ENCODE results near the gene SLCO3A1.

Gene SLCO3A1

DNA sequence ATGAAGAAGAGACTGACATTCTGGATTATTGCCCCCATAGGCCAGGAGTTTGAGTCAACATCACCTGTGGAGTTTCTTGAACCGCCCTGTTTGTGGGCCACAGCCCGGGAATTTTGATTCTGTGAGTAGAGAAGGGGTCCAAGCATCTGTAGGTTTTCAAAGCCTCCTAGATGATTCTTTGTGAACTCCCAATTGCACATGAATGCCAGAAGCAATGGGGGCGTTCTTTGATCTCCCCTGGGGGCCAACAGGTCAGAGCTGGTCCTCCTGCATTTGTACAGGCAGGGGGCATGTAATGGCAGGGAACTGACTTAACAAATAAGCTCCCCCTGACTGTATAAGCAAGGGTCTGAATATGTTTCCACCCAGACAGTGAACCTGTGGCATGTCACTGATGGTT is 260.3 kb downstream of the SLCO3A1 start:
- no peak overlapping the region for H3K4me3 ChIP-seq (replicated peaks; ENCODE audit: insufficient read depth, low read length)
- no peak overlapping the region for H3K27ac ChIP-seq (replicated peaks)
- H3K27me3 ChIP-seq (ENCODE audit: insufficient read depth, poor library complexity, severe bottlenecking), result no peaks in the 10 kb centered on the region
- TF ChIP-seq, protein P1, sequence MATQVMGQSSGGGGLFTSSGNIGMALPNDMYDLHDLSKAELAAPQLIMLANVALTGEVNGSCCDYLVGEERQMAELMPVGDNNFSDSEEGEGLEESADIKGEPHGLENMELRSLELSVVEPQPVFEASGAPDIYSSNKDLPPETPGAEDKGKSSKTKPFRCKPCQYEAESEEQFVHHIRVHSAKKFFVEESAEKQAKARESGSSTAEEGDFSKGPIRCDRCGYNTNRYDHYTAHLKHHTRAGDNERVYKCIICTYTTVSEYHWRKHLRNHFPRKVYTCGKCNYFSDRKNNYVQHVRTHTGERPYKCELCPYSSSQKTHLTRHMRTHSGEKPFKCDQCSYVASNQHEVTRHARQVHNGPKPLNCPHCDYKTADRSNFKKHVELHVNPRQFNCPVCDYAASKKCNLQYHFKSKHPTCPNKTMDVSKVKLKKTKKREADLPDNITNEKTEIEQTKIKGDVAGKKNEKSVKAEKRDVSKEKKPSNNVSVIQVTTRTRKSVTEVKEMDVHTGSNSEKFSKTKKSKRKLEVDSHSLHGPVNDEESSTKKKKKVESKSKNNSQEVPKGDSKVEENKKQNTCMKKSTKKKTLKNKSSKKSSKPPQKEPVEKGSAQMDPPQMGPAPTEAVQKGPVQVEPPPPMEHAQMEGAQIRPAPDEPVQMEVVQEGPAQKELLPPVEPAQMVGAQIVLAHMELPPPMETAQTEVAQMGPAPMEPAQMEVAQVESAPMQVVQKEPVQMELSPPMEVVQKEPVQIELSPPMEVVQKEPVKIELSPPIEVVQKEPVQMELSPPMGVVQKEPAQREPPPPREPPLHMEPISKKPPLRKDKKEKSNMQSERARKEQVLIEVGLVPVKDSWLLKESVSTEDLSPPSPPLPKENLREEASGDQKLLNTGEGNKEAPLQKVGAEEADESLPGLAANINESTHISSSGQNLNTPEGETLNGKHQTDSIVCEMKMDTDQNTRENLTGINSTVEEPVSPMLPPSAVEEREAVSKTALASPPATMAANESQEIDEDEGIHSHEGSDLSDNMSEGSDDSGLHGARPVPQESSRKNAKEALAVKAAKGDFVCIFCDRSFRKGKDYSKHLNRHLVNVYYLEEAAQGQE (IDR thresholded peaks at IDR 0.05; ENCODE audit: insufficient replicate concordance, low read depth), result no peak
- no peak for TF ChIP-seq SPI1 (IDR thresholded peaks at IDR 0.05; ENCODE audit: borderline replicate concordance, low read depth)
- TF ChIP-seq GABPA (IDR thresholded peaks at IDR 0.05; ENCODE audit: low read depth), result no peak
- TF ChIP-seq, protein P2, sequence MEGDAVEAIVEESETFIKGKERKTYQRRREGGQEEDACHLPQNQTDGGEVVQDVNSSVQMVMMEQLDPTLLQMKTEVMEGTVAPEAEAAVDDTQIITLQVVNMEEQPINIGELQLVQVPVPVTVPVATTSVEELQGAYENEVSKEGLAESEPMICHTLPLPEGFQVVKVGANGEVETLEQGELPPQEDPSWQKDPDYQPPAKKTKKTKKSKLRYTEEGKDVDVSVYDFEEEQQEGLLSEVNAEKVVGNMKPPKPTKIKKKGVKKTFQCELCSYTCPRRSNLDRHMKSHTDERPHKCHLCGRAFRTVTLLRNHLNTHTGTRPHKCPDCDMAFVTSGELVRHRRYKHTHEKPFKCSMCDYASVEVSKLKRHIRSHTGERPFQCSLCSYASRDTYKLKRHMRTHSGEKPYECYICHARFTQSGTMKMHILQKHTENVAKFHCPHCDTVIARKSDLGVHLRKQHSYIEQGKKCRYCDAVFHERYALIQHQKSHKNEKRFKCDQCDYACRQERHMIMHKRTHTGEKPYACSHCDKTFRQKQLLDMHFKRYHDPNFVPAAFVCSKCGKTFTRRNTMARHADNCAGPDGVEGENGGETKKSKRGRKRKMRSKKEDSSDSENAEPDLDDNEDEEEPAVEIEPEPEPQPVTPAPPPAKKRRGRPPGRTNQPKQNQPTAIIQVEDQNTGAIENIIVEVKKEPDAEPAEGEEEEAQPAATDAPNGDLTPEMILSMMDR (IDR thresholded peaks at IDR 0.05; ENCODE audit: insufficient read depth, low read length), result no peak
- TF ChIP-seq POLR2AphosphoS5 (IDR thresholded peaks at IDR 0.05; ENCODE audit: low read depth), result no peak
- no peak for DNase-seq (ENCODE audit: low read depth in 1 of 2, low spot score in 1 of 2)

DNA sequence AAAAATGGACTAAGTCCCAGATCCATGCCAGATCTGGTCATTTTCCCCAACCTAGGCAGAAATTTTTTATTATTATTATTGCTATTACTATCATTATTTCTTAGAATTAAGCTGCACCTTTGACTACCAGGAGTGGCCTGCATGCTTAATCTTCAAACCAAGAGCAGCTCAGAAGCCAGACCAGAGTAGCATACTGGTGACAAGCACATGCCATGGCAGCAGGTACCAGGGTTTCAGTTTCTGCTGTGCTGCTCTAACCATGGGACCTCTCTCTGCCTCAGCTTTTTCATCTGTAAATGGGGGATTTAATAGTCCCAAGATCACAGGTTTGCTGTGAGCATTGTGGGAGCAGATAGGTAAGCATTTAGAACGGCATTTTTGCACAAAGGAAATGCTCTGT is 262.3 kb downstream of the SLCO3A1 start:
- TF ChIP-seq, protein P1 (IDR thresholded peaks at IDR 0.05; ENCODE audit: insufficient replicate concordance, low read depth), result no peak
- TF ChIP-seq GABPA (IDR thresholded peaks at IDR 0.05; ENCODE audit: low read depth) (no peak), POLR2AphosphoS5 (IDR thresholded peaks at IDR 0.05; ENCODE audit: low read depth) (no peak), SPI1 (IDR thresholded peaks at IDR 0.05; ENCODE audit: borderline replicate concordance, low read depth) (no peak)
- TF ChIP-seq, protein P2 (IDR thresholded peaks at IDR 0.05; ENCODE audit: insufficient read depth, low read length), result no peak
- Histone ChIP-seq H3K27me3 (ENCODE audit: insufficient read depth, poor library complexity, severe bottlenecking) (no peaks in the 10 kb centered on the region), H3K4me3 (replicated peaks; ENCODE audit: insufficient read depth, low read length) (no peak overlapping the region), H3K27ac (replicated peaks) (no peak overlapping the region)
- no peak for DNase-seq (ENCODE audit: low read depth in 1 of 2, low spot score in 1 of 2)

DNA sequence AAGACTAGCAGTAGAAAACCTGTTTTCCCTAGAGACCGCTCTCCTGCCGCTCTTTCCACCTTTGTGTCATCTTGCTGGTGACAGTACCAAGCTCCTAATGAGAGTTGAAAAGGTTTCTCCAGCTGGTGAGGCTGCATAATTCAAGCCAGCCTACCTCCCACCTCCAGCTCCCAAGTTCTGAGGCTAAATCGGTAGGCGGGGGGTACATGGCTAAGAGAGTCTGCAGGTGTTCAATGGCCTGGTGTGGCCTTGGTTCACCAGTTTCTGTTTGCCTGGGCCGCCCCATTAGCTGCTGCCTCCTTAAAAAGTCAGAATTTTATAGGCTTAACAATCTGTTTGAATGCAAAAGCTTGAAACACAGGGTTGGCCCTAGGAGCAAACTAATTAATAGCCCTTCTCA is 262.8 kb downstream of the SLCO3A1 start:
- no peak for TF ChIP-seq SPI1 (IDR thresholded peaks at IDR 0.05; ENCODE audit: borderline replicate concordance, low read depth)
- TF ChIP-seq, protein P2 (IDR thresholded peaks at IDR 0.05; ENCODE audit: insufficient read depth, low read length), result no peak
- no peak for TF ChIP-seq POLR2AphosphoS5 (IDR thresholded peaks at IDR 0.05; ENCODE audit: low read depth)
- TF ChIP-seq GABPA (IDR thresholded peaks at IDR 0.05; ENCODE audit: low read depth), result no peak
- TF ChIP-seq, protein P1 (IDR thresholded peaks at IDR 0.05; ENCODE audit: insufficient replicate concordance, low read depth), result no peak
- Histone ChIP-seq H3K4me3 (replicated peaks; ENCODE audit: insufficient read depth, low read length) (no peak overlapping the region), H3K27me3 (ENCODE audit: insufficient read depth, poor library complexity, severe bottlenecking) (no peaks in the 10 kb centered on the region), H3K27ac (replicated peaks) (no peak overlapping the region)
- no peak for DNase-seq (ENCODE audit: low read depth in 1 of 2, low spot score in 1 of 2)

All from HL-60 (cell line).